ENCODE data around the gene B4GAT1.
A peak's percentile ranks its signal among the peaks of the same experiment; 100 is the strongest.

B4GAT1 gene

DNA sequence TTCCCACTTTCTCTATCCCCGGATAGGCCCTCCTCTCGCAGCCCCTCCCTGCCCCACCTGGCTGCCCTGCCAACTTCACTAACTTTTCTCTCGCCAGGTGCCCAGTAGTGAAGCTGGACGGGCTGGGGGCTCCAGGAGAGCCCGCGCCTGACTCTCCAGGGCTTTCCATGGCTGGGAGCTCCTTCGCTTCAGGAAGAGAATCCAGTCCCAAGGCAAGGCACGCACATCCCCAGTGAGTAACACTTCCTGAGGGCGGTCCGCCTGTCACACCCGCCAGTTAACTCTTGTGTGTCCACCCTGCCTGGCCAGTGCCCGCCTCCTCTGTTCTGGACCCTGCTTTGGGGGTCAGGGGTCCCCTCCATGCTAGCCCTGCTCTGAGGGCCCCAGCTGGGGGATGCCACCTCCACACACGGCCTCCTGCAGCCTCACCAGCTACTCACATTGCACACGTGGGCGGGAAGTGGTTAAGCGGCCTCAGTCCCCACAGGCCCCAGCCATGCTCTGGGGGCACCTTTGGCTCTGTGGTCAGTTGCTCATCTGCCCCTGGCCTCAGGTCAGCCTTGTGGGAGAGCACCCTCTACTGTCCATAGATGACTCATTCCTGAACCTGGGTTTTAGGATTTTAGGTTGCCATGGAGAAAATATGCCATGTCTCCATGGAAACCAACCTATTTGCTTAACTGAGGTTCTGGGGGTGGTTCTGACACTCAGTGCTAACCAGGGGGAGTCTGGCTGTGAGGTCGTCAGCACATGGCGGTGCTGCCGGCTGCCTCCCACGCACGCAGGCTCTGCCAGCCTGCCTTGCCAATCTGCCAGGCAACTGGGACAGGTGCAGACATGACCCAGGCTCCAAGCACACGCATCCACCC is 11.0 kb downstream of the B4GAT1 start, which contains the start of gene RIN1:
Gene RIN1 (minus strand): TSS at position 201 of the 869 bp plus-strand sequence. CDS start 32 bp downstream, at position 169.
- DNase-seq, result peak; percentile 62

DNA sequence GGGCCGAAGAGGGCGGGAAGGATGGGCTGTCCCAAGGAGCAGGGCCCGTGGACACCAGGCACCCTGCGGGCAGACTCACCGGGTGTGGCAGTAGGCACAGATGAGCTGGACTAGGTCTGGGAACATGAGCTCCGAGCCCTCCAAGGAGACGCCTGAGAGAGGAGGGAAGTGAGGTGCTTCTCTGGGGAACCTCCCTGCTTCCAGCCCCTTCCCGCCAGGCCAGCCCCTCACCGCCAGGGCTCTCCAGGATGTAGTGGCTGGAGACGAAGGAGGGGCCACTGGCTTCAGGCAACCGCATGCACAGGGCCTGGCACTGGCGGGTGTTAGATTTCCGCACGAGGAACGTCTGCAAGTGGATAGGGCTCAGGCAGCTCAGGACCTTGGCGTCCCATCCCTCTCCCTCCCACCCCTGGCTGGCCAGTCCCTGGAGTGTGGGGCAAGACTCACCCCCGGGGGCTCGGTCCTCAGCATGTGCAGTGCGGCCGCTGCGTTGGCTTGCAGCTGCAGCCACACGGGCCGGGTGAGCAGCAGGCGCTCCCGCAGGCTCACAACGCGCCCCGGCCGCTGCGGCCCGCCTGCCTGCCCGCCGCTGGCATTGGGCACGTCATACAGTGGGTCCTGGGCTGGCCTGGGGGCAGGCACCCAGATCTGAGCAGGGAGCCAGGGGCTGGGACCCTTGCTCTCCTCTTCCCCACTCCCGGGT is 11.7 kb downstream of the B4GAT1 start:
- peak; percentile 56 for DNase-seq

DNA sequence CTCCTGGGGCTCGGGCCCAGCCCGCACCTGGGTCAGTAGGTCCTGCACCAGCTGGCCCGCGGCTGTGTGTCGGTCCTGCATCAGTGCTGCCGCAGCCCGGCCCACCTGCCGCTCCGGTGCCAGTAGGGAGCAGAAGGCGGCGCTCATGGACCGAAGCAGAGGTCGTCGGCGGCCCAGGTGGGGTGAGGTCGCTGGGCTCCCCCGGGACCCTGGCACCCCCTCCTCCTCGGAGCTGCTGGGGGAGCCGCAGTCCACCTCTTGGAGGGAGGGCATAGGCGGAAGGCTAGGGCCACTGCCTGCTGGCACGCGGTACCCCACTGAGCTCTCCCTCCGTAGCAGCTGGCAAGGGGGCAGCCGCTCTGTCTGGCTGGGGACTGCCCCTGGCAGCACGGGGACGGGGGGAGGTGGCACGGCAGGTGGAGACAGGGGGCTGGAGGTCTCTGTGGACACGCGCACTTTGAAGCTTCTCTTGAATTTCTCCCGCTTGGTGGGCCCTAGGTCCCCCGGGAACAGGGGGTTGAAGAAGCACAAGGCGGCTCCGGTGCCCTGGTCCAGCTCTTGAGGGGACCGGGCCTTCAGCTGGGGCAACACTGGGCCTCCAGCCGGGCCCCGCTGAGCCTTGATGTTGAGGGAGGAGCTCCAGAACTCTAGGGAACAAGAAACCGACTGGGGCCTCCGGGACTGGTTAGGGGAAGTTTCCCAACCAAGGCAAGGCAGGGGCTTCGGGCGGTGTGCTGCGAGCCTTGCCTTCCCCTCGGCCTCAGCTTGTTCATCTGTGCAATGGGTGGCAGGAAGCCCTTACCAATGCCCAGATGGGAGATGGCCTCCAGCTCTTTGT is 12.6 kb downstream of the B4GAT1 start:
- DNase-seq, result no peak

DNA sequence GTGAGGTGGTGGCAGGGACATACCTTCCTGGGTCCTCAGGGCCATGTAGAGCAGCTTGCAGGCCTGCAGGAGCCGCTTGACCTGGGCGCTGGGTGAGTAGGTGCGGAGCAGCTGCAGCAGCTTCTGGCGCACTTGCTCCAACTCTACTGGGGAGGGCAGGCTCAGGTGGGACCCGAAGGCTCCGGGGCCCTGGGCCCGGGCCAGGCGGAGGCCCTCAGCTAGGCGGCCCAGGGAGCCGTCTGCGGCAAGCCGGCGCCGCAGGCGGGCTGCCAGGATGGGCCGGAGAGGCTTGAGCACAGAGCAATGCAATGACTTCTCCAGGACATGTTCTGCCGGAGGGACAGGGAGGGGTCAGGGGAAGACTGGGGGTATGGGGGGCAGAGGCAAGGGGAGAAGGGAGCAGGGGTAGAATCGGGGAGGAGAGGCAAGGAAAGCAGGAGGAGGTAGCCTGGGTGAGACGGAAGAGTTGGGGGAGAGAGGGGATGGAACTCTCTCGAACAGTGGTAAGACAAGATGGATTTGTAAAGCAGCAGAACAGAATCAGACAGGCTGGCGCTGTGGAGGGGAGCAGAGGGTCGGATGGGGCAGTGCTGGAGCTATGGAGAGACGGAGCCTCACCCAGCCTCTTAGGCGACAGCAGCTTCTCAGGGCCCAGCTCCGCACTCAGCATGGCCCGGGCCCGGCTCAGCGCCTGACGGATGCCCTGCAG is 13.4 kb downstream of the B4GAT1 start:
- DNase-seq, result no peak

DNA sequence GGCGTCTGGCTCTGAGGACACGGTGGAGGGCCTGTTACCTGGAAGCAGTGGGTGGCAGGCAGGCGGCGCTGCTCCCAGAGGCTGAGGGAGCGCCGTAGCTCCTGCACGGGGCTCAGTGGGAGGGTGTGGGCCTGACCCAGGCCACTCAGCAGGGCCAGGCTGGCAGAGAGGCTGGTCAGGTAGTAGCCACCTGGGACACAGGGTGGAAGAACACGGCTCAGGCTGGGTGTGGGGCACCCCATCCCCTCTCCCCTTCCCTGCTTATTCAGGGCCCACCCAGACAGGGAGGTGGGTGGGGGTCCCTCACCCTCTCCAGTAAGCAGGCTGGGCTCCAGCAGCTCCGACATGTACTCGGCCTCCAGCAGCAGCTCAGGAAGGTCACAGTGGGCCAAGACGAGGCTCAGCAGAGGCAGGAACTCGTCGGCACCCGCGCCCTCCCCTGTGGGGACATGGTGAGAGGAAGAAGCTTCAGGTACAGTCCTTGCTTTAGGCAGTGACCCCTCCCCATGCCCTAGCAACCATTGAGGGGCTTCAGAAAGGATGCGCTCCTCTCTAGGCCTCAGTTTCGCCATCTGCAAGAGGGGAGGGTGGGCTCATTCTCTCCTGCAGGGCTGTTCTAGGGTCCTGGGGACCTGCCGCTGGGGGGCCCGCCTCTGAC is 14.1 kb downstream of the B4GAT1 start:
- DNase-seq, result no peak

DNA sequence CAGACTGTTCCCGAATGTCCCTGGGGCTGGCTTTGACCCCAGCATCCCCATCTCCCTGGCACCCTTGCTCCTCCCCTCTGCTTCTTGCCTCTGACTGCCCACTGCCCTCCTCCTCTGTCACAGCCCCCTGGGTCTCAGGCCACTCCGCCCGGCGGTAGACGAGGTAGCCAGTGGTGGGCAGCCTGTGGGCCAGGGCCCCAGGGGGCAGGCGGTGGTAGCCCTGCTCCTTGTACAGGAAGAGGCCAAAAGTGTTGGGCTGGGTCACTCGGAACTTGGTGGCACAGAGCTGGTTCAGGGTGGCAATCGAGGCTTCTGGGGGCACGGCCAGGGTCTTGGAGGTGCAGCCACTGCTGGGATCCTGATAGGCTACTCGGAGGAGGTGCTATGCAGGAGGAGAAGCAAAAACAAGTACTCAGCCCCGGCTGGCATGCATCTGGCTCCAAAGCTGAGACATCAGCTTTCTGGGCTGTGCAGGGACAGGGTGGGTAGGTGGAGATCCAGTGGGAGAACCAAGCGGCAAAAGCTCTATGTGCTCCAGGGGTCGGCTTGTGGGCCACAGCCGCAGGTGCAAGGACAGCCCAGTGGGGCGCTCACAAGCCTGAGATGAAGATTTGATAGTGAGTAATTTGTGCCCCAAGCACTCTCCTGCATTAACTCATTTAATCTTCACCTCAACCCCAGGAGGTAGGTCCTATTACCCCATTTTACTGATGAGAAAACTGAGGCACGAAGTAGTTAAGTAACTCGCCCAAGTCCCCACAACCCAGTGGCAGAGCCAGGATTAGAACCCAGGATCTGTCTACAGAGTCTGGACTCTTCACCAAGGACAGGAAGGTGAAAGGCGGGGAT is 14.8 kb downstream of the B4GAT1 start:
- DNase-seq, result no peak

DNA sequence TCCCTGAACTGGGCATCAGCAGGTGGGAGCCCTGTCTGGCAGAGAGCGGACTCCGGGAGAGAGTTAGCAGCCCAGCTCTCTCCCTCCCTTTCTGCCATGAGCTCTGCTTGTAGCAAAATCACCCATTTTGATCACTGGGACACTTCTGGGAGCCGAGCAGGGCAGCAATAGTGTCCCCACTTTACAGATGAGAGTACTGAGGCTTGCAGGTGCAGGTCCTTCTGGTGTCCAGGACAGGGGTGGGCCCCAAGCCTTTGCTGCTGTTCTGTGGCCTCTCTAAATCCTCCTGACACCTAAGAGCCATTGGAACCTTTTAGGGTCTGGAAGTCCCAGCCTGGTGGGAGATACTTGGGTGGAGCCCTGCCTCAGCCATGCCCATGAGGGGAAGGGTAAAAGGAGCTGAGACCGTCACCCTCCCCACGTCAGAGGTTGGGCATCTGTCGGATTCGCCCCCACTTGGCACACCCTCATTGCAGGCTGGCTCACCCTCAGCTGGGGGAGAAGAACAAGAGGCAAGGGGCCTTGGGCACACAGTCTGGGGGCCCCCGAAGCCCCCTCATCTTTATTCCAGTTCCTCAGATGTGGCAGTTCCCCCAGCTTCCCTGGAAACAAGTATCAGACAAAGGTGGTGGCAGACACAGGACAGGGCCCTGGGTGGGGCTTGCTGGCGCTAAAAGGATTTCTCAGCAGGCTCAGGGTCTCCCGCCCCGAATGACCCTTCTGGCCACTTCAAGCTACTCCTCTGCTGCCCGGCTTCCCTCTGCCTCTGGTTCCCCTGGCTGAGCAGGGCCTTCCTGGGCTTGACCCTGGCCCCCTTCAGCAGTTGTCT is 15.7 kb downstream of the B4GAT1 start:
- DNase-seq, result no peak

DNA sequence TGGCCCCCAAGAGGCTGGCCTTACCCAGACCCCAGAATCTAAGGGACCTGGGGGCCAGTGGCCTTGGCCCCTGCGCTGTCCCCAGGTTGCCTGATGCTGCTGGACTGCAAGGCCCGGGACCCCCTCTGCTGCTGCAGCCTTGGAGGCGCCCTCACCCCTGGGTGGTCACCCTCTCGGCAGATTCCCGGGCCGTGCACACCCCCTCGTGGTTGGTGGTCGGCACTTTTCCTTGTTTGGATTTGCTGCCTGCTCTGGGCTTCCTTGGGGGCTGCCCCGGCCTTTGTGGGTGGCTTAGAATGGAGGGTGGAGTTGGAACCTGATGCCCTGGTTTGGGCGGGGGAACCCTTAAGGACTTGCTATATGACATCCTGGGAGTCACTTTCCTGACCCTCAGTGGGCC is 16.5 kb downstream of the B4GAT1 start:
- DNase-seq, result no peak

DNA sequence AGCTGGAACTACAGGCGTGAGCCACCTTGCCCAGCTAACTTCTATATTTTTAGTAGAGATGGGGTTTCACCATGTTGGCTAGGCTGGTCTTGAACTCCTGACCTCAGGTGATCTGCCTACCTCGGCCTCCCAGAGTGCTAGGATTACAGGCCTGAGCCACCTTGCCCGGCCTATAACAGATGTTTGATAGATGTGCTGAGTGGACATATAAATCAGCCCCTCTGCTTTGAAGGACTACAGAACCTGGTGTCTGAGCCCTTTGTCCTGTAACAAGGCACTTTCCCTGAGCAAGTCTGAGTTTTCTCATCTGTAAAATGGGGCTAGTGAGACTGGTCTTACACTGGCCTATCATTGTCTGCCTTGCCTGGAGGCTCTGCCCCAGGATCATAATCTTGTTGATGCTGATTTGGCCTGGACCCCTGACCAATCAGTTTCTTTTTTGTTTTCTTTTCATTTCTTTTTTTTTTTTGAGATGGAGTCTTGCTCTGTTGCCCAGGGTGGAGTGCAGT is 18.2 kb downstream of the B4GAT1 start:
- no peak for DNase-seq

DNA sequence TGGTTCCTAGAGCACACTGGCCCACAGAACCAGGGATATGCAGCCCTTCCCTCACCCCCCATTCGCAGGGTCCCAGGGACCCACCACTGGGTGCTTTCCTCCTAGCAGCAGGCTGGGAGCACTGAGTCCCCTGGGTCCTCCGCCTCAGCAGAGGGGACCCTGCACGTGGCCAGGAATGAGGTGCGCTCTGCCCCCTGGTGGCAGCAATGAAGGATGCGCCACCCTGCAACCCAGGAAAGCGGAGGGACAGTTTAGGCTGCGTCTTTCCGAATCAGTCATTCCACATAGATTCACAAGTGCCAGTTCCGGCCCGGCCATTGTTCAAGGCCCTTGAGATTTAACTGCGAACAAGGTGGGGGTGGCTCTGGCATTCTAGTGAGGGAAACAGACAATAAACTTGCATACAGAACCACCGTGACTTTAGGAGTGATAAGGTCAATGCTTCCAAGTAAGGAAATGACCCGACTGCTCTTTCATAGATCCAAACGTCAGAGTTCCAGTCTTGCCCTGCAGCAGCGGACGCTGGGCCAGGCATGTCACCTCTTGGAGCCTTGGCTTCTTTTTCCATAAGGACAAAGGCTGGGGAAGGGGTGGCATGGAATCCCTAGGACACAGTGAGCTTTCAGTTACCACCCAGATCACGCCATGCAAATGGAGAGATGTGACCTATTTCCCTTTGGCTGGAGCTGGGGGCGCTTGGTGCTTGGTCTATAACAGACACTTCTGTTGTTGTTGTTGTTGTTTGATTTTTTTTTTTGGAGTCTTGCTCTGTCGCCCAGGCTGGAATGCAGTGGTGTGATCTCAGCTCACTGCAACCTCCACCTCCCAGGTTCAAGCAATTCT is 18.9 kb downstream of the B4GAT1 start:
- DNase-seq, result peak; percentile 93

DNA sequence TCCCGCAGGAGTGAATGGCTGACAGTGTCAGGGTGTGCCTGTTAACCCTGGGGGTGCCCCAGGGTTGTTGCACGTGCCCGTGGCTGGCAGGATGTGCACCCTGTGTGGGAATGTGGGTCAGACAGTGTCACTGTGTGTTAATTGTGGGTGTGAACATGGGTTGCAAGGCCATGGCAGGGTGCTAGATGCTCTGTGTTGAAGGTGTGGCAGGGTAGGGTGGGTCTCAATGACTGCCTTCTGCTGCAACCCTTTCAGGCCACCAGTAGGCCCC is 19.5 kb downstream of the B4GAT1 start:
- no peak for DNase-seq

DNA sequence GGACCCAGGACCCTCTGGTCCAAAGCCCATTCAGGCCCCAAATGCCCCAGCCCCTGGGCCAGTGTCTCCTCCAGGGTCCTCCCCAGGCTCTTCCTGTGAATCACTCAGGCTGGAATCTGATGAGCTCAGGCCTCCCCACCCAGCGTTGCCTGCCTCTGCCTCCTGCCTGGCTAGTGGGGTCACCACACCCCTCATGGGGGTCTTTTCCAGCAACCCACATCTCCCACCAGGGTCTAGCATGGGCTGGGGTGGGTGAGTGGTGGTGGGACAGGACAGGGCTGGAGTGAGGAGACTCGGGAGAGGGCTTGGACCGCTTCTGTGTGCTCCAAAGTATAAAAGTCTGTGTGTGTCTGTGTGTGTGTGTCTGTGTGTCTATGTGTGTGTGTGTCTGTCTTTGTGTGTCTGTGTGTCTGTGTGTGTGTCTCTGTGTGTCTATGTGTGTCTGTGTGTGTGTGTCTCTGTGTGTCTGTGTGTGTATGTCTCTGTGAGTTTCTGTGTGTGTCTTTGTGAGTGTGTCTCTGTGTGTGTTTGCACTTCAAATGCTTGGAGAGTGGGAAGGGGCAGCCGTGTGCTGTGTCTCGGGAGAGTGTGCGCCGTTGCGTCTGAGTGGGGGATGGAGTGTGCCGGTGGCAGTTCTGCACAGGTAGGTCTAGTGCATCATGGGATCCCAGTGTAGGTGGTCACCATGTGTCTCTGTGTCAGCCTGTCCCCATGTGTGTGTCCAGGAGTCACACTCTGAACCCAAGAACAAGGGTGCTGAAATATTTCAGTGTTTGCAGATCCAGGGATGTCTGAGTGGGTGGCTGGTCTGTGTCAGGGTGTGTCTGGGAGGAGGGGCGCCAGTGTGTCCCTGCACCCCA is 20.0 kb downstream of the B4GAT1 start:
- no peak for DNase-seq

DNA sequence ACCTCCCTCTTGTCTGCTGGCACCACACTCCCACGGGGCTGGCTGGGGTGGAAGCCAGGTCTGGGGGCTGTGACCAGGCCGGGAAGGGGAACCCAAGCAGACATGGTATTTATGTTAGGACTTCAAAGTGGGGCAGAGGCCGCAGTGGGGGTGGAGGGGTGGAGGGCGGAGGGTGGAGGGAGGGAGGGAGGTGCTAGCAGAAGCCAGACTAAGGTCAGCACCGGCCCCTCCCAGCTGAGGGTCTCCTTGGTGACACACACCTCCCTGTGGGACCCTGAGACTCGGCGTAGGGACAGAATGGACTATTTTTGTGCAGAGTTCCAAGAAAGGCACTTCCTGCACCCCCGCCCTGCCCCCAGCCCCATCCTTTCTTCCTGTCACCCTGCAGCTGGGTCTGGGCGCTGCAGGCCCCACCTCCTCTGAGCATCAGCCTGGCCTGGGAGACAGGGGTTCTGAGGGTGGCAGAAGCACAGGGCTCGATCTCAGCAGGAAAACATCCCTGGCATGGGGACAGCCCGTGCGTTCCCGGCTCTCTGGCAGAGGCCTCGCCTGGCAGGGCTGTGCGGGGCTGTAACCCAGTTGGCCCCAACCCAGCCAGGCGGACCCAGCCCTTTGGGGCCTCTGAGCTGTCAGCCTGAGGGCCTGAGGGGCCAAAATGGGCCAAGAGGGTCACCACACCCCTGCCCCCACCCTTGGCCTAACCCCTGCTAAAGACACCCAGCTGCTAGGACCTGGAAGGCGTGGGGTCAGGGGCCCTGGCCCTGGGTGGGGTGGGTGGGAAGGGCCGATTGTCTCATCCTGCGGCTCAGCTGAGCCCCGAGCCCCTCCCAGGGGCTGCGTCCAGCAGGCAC is 20.9 kb downstream of the B4GAT1 start:
- peak; percentile 58 for DNase-seq

DNA sequence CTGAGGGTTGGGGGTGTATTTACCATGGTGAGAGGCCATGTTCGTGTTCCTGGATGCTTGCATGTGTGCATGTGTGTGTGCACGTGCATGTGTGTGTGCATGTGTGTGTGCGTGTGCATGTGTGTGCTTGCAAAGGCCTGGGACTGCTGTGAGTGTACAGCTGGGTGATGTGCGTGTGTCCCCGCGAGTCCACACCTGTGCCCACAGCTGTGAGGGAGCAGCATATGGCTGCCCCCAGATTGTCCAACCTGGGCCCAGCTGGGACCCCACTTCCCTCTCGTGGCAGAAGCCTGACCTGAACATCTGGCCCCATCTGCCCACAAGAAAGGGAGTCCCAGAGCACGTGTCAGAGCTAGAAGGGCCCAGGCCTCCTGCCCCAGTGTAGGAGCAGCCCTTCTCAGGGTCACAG is 22.2 kb downstream of the B4GAT1 start:
- DNase-seq, result peak; percentile 33

DNA sequence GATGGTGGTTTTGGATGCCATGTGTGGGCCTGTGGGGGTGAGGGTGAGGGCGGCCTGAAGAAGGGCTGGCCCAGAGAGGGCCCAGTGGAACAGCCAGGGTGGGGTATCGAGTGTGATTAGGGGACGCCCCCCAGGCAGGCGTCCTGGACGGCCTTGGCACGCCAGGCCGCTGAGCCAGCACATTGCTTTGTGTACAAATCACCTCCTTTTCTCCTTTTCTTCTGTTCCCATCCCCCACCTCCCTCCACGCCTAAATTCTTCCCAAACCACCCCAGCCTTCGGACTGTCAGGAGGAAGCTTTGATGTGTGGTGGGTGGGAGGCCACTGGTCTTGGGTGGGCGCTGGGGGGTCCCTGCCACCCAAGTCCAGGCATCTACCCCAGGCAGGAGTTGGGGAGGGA is 22.8 kb downstream of the B4GAT1 start:
- DNase-seq, result no peak

DNA sequence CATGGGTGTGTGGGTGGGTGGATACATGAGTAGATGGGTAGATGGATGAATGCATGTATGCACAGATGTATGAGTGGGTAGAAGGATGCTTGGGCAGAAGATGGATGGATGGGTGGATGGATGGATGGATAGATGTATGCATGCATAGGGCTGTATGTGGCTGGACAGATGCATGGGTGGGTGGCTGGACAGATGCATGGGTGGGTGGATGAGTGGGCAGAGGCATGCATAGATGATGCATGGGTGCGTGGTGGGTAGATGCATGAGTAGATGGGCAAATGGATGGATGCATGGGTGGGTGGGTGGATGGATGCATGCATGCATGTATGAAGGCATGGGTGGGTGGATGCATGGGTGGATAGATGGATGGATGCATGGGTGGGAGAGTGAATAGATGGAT is 23.7 kb downstream of the B4GAT1 start:
- DNase-seq, result no peak

DNA sequence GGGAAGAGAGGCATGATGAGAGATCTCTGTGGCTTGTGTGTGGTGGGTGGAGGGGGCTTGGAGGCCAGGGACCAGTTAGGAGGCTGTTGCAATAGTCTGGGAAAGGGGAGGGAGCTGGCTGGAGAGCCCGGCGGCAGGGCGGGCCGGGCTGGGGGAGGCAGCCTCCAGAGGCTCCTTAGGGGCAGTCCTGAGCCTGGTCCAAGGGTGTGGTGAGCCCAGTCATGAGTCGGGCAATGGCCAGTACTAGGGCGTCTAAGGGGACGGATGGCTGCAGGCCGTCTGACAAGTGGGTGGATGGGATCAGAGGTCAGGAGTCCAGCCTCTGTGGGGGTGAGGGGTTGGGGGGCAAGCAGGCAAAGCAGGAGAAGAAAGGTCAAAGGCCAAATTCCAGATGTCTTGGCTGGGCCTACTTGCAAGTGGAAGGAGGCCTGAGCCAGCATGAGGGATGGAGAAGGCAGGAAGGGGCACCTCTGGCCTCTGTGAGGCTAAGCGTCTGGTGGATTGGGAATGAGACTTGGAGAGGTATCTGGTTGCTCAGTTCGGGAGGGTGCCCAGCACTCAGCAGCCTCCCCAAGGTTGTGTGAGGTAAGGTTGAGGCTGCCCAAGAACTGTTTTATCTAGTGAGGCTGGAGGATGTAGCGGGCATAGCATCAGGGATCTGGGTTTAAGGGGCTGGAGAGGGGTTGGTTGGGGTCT is 24.5 kb downstream of the B4GAT1 start:
- DNase-seq, result no peak
